Colonic mucosa (tissue), 4 donors: ENCODE data around the gene PRKCA. TPM values are rescaled to one million over a fixed set of nuclear protein-coding genes. Genes with fewer than 3 reads are reported as not detected.
A peak's percentile ranks its signal among the peaks of the same experiment; 100 is the strongest.
"Not testable (repeated sequence)": the region's sequence is repeated elsewhere in the genome, so short reads cannot be mapped to it uniquely, and the experiment has no call there.

Experiments used
- DNase-seq: peaks from one replicate; pipeline ENCODE4 v3.0.0-alpha.2; 2020
- H3K27ac ChIP-seq: fragments of 200-600 bp; one replicate; pipeline ENCODE4 v1.8.0; 2021
- H3K27me3 ChIP-seq: fragments of 200-600 bp; one replicate; pipeline ENCODE4 v1.8.0; 2021
- H3K36me3 ChIP-seq: fragments of 200-600 bp; one replicate; pipeline ENCODE4 v1.8.0; 2021
- H3K4me1 ChIP-seq: fragments of 200-600 bp; one replicate; pipeline ENCODE4 v1.8.0; 2021; ENCODE audit warnings: mild to moderate bottlenecking
- H3K4me3 ChIP-seq: fragments of 200-600 bp; one replicate; pipeline ENCODE4 v1.8.0; 2021
- H3K9ac ChIP-seq, 2 donors: one replicate each; pipeline ENCODE4 v1.7.0; 2013; ENCODE audit warnings: control low read depth in 2 of 2, low read depth in 2 of 2, low read length in 2 of 2
- H3K9me3 ChIP-seq: fragments of 200-600 bp; one replicate; pipeline ENCODE4 v1.8.0; 2021
- CTCF ChIP-seq: fragments of 200-600 bp; IDR thresholded peaks from one replicate; pipeline ENCODE4 v1.8.0; 2022; ENCODE audit warnings: antibody characterized with exemption, mild to moderate bottlenecking
- intact Hi-C: fragments of 100-400 bp; cut with DNase I; formaldehyde crosslinking; loops from one replicate; pipeline ENCODE4 v1.14.1; 2022
- total RNA-seq, 2 donors: library from RNA; stranded (reverse); fragmentation: NEBNext Ultra II Directional in 1 of 2; extraction: Animal tissue kit (Norgen Biotek cat#: 25700) in 1 of 2; gene quantifications; one replicate each; pipeline ENCODE4 v1.2.1, GENCODE V29; 2021
- donor health status: healthy.
- donor health status: DM: no; HTN: no; CAD: no.
- donor health status: DM: no; HTN: no; CAD: no.

PRKCA gene
- total RNA-seq, 2 donors from 2014 or later, result 40.0 to 41.8 TPM

- H3K9ac ChIP-seq, result no peak overlapping the region
- no peak overlapping the region for H3K4me3 ChIP-seq
- DNase-seq, result no peak
- H3K27me3 ChIP-seq, result no peaks in the 10 kb centered on the region
- H3K27ac ChIP-seq, result no peak overlapping the region
- H3K36me3 ChIP-seq, result no peaks in the 10 kb centered on the region
- TF ChIP-seq CTCF, result no peak
- no peaks in the 10 kb centered on the region for H3K4me1 ChIP-seq
- no peaks in the 10 kb centered on the region for H3K9me3 ChIP-seq
- intact Hi-C loops, result no loop called here
These were observed 12.2 kb upstream of the PRKCA start for GRCh38 chr17:66290101-66290722.

- no peaks in the 10 kb centered on the region for H3K4me1 ChIP-seq
- no peak overlapping the region for H3K9ac ChIP-seq
- TF ChIP-seq CTCF, result no peak
- H3K4me3 ChIP-seq, result no peak overlapping the region
- H3K9me3 ChIP-seq, result no peaks in the 10 kb centered on the region
- no peak overlapping the region for H3K27ac ChIP-seq
- intact Hi-C loops, result no loop called here
- H3K27me3 ChIP-seq, result no peaks in the 10 kb centered on the region
- H3K36me3 ChIP-seq, result no peaks in the 10 kb centered on the region
- no peak for DNase-seq
These were observed 10.1 kb upstream of the PRKCA start for GRCh38 chr17:66292353-66292752.

GRCh38 chr17:66296289-66296725 lies 6.1 kb upstream of the PRKCA start:
- TF ChIP-seq CTCF, result no peak
- H3K27me3 ChIP-seq, result no peaks in the 10 kb centered on the region
- no peak overlapping the region for H3K9ac ChIP-seq
- no peak overlapping the region for H3K27ac ChIP-seq
- intact Hi-C loops, result no loop called here
- H3K9me3 ChIP-seq, result no peaks in the 10 kb centered on the region
- DNase-seq, result no peak
- no peak overlapping the region for H3K4me3 ChIP-seq
- no peaks in the 10 kb centered on the region for H3K36me3 ChIP-seq
- H3K4me1 ChIP-seq, result no peaks in the 10 kb centered on the region

GRCh38 chr17:66297443-66297842 lies 5.0 kb upstream of the PRKCA start:
- H3K27me3 ChIP-seq, H3K9ac ChIP-seq, H3K4me1 ChIP-seq, H3K4me3 ChIP-seq, intact Hi-C loops, H3K36me3 ChIP-seq, H3K9me3 ChIP-seq, H3K27ac ChIP-seq: not testable (repeated sequence)
- DNase-seq, result peak; percentile 9

- TF ChIP-seq CTCF, result no peak
- Histone ChIP-seq H3K4me3 (no peak overlapping the region), H3K36me3 (no peaks in the 10 kb centered on the region), H3K4me1 (no peaks in the 10 kb centered on the region), H3K27me3 (no peaks in the 10 kb centered on the region), H3K9ac (no peak overlapping the region), H3K9me3 (no peaks in the 10 kb centered on the region), H3K27ac (no peak overlapping the region)
- no peak for DNase-seq
- intact Hi-C loops, result loop anchor here (10.0 kb wide), 1 partner anchor 125 kb away; no protein-coding TSS in a partner anchor
These were observed 2.7 kb upstream of the PRKCA start for GRCh38 chr17:66299711-66300110.

- Histone ChIP-seq H3K27me3 (no peaks in the 10 kb centered on the region), H3K4me1 (no peaks in the 10 kb centered on the region), H3K27ac (no peak overlapping the region), H3K9ac (no peak overlapping the region), H3K36me3 (no peaks in the 10 kb centered on the region), H3K4me3 (no peak overlapping the region), H3K9me3 (no peaks in the 10 kb centered on the region)
- intact Hi-C loops, result loop anchor here (10.0 kb wide), 1 partner anchor 124 kb away; no protein-coding TSS in a partner anchor
- DNase-seq, result no peak
- TF ChIP-seq CTCF, result no peak
These were observed 1.5 kb upstream of the PRKCA start for GRCh38 chr17:66300956-66301355.
